Lung microvascular endothelial cell (primary cell): ENCODE data around the gene DHX15. TPM values are rescaled to one million over a fixed set of nuclear protein-coding genes. Genes with fewer than 3 reads are reported as not detected.

Source experiments
- DNase-seq, 2 donors: peaks; one replicate each; pipeline versions ENCODE4 v3.0.0 to v3.0.0-alpha.2; 2010; ENCODE audit warnings: low read depth in 2 of 2
- total RNA-seq: library from RNA; depleted of rRNA; stranded (reverse); fragments of >200 nt; gene quantifications from 2 replicates; pipeline ENCODE4 v1.2.1, GENCODE V29; 2014

DHX15 gene
- 89.1 and 105 TPM in 2 replicates for total RNA-seq

- DNase-seq = peak; percentile 98
Observed at GRCh38 chr4:24584211-24584850, at the start of gene DHX15. Gene DHX15, minus strand, starts transcription at chr4:24584554. Its CDS starts 161 bp downstream, at chr4:24584393.

GRCh38 chr4:24632011-24632410 lies 47.7 kb upstream of the DHX15 start:
- no peak for DNase-seq

GRCh38 chr4:24630937-24631336 lies 46.6 kb upstream of the DHX15 start:
- peak; percentile 23 to 35 for DNase-seq

- no peak for DNase-seq
Observed at GRCh38 chr4:24625091-24625490, 40.7 kb upstream of the DHX15 start.

GRCh38 chr4:24624381-24624780 lies 40.0 kb upstream of the DHX15 start:
- no peak for DNase-seq

GRCh38 chr4:24622146-24622834 lies 37.9 kb upstream of the DHX15 start:
- no peak for DNase-seq

- no peak for DNase-seq
Observed at GRCh38 chr4:24615977-24616376, 31.6 kb upstream of the DHX15 start.

- DNase-seq = no peak
Observed at GRCh38 chr4:24614881-24615280, 30.5 kb upstream of the DHX15 start.

GRCh38 chr4:24613502-24613901 lies 29.1 kb upstream of the DHX15 start:
- DNase-seq = no peak

GRCh38 chr4:24611575-24611974 lies 27.2 kb upstream of the DHX15 start:
- no peak for DNase-seq

- DNase-seq = no peak
Observed at GRCh38 chr4:24607334-24607733, 23.0 kb upstream of the DHX15 start.

- DNase-seq = no peak
Observed at GRCh38 chr4:24605216-24605615, 20.9 kb upstream of the DHX15 start.

- peak; percentile 26 to 57 for DNase-seq
Observed at GRCh38 chr4:24604558-24605214, 20.3 kb upstream of the DHX15 start.

- DNase-seq = no peak
Observed at GRCh38 chr4:24603343-24603742, 19.0 kb upstream of the DHX15 start.

- DNase-seq = no peak
Observed at GRCh38 chr4:24601121-24601520, 16.8 kb upstream of the DHX15 start.

- DNase-seq = no peak
Observed at GRCh38 chr4:24599275-24599674, 14.9 kb upstream of the DHX15 start.

GRCh38 chr4:24598025-24598424 lies 13.7 kb upstream of the DHX15 start:
- DNase-seq = no peak

GRCh38 chr4:24595659-24596058 lies 11.3 kb upstream of the DHX15 start:
- no peak for DNase-seq

GRCh38 chr4:24594887-24595286 lies 10.5 kb upstream of the DHX15 start:
- no peak for DNase-seq

GRCh38 chr4:24589448-24589847 lies 5.1 kb upstream of the DHX15 start:
- no peak for DNase-seq

- no peak for DNase-seq
Observed at GRCh38 chr4:24588216-24588954, 4.0 kb upstream of the DHX15 start.
